ENCODE results near the gene TRAF2. TPM values are rescaled to one million over a fixed set of nuclear protein-coding genes. Genes with fewer than 3 reads are reported as not detected.

TRAF2 gene
- total and polyA plus RNA-seq, 2 of the 8 experiments (the other 6 are each of a cell fraction or from before 2014, with no cell fraction given), result 26.9 to 50.2 TPM

- H3K56ac ChIP-seq (replicated peaks; ENCODE audit: insufficient read length, low read depth, low read length), result no peak overlapping the region
- H3K14ac ChIP-seq (ENCODE audit: insufficient read length), result no peak overlapping the region
- no peak overlapping the region for H4K91ac ChIP-seq (replicated peaks; ENCODE audit: insufficient read length, low read length)
- no peak overlapping the region for H2BK12ac ChIP-seq (ENCODE audit: low read depth, low read length)
- peaks cover 5% of the 10 kb centered on the region; the same call in 1 of the 2 replicates for H3K23me2 ChIP-seq (ENCODE audit: low read depth, low read length)
- no peak overlapping the region for H3K27ac ChIP-seq (ENCODE audit: low read depth, low read length)
- no peak overlapping the region for H3K18ac ChIP-seq (ENCODE audit: extremely low read depth, low read length)
- peaks cover 5 to 17% of the 10 kb centered on the region in 2 experiments; a peak in 3 of 4 replicates for H3K79me2 ChIP-seq (ENCODE audit: control insufficient read depth in 1 of 2, insufficient read depth in 2 of 2, low read length in 2 of 2)
- no peak overlapping the region for H2BK20ac ChIP-seq (ENCODE audit: low read length)
- peaks cover 7 to 38% of the 10 kb centered on the region in 2 experiments for H4K20me1 ChIP-seq (replicated peaks in 1 of 2; ENCODE audit: control insufficient read depth in 1 of 2, insufficient read depth in 2 of 2, low read length in 2 of 2)
- peaks cover 0 to 6% (median 5%) of the 10 kb centered on the region in 4 experiments; a peak in 5 of 7 replicates for H3K4me1 ChIP-seq (replicated peaks in 1 of 4; ENCODE audit: control insufficient read depth in 3 of 4, insufficient read depth in 4 of 4, low read length in 3 of 4)
- H2AFZ ChIP-seq (ENCODE audit: low read length), result no peak overlapping the region
- ChIA-PET POLR2A (ENCODE audit: partially characterized antibody) (interaction anchor here (0.9 to 16.2 kb wide), 5 partner anchors 12 to 75 kb away, joined by 3 to 248 read pairs (median 4); partner anchors contain the start of genes AJM1 and MAMDC4), CTCF (ENCODE audit: partially characterized antibody) (interaction anchor here (1.0 to 2.5 kb wide), 7 partner anchors 13 to 86 kb away, joined by 3 to 8 read pairs (median 5); partner anchors contain the start of gene AJM1)
- no peak overlapping the region for H3K4me3 ChIP-seq (ENCODE audit: extremely low read depth in 1 of 4, insufficient read depth in 2 of 4, low read depth in 3 of 4, low read length in 4 of 4)
- no peak overlapping the region for H2BK5ac ChIP-seq (ENCODE audit: low read depth, low read length)
- no peak overlapping the region for H2BK15ac ChIP-seq (ENCODE audit: low read length)
- peaks cover 10% of the 10 kb centered on the region for H3K79me1 ChIP-seq (ENCODE audit: low read depth, low read length)
- no peak overlapping the region for H2AK5ac ChIP-seq (ENCODE audit: low read depth, low read length)
- H2BK120ac ChIP-seq (replicated peaks; ENCODE audit: low read depth, low read length), result no peak overlapping the region
- H3K27me3 ChIP-seq (replicated peaks in 1 of 4; ENCODE audit: control insufficient read depth in 3 of 4, extremely low read depth in 1 of 4, insufficient read depth in 3 of 4, low read length in 3 of 4), result no peaks in the 10 kb centered on the region
- 93% methylated on average over 29 of the region's 31 CpGs; no CpG with 5 or more reads in 1 of the 2 experiments for WGBS, 2 experiments (ENCODE audit: extremely low coverage in 1 of 2, insufficient coverage in 1 of 2, insufficient read length in 1 of 2, insufficient replicate concordance in 2 of 2, low coverage in 1 of 2, low lambda C conversion rate in 2 of 2, missing lambda C conversion rate in 1 of 2)
- H3K4me2 ChIP-seq (ENCODE audit: insufficient read depth in 1 of 2, low read depth in 2 of 2, low read length in 2 of 2), result no peak overlapping the region
- H4K5ac ChIP-seq (ENCODE audit: insufficient read length, low read depth, low read length), result no peak overlapping the region
- no peak overlapping the region for H3K4ac ChIP-seq (replicated peaks; ENCODE audit: insufficient read length, low read depth, low read length)
- peaks cover 7% of the 10 kb centered on the region in 2 experiments; a peak in 2 of 4 replicates for H3K9me3 ChIP-seq (ENCODE audit: insufficient read depth in 2 of 2, low read depth in 1 of 2, low read length in 1 of 2)
- H3K36me3 ChIP-seq (ENCODE audit: control insufficient read depth in 2 of 4, insufficient read depth in 4 of 4, low read length in 3 of 4), result peaks cover 11 to 34% (median 27%) of the 10 kb centered on the region in 4 experiments
- no peak overlapping the region for H3K23ac ChIP-seq (ENCODE audit: insufficient read length)
- FAIRE-seq (no peak), DNase-seq (ENCODE audit: low read depth in 1 of 2, low spot score in 2 of 2) (no peak)
- H3K9ac ChIP-seq (replicated peaks in 1 of 4; ENCODE audit: extremely low read depth in 1 of 4, low read depth in 3 of 4, low read length in 3 of 4), result no peak overlapping the region
- H4K8ac ChIP-seq (ENCODE audit: extremely low read depth, insufficient read depth, low read length), result peak overlapping the region; percentile 51; the same call in 1 of the 2 replicates
- TF ChIP-seq POU5F1 (IDR thresholded peaks at IDR 0.05; ENCODE audit: low read depth, low read length) (no peak), SIN3A (conservative IDR thresholded peaks at IDR 0.05 in 1 of 2, IDR thresholded peaks at IDR 0.05 in 1 of 2; ENCODE audit: low read depth in 1 of 2, low read length in 2 of 2) (no peak), KDM5A (IDR thresholded peaks at IDR 0.05; ENCODE audit: low read length) (no peak), USF2 (IDR thresholded peaks at IDR 0.05; ENCODE audit: low read length) (no peak), EP300 (IDR thresholded peaks at IDR 0.05; ENCODE audit: borderline replicate concordance in 1 of 2, low read depth in 2 of 2, low read length in 2 of 2) (no peak), PHF8 (conservative IDR thresholded peaks at IDR 0.05; ENCODE audit: low read depth, low read length) (no peak), GTF2F1 (IDR thresholded peaks at IDR 0.05; ENCODE audit: borderline replicate concordance, low read depth, low read length) (no peak), RNF2 (IDR thresholded peaks at IDR 0.05; ENCODE audit: borderline replicate concordance, low read depth, low read length, missing control alignments, poor library complexity, severe bottlenecking) (no peak)
Measured at GRCh38 chr9:136862849-136863622, 23.3 kb upstream of the TRAF2 start.

All from H1 (cell line).